HepG2 (cell line): Measurements from ENCODE around the gene CHCHD3. TPM values are rescaled to one million over a fixed set of nuclear protein-coding genes. Genes with fewer than 3 reads are reported as not detected.

Source experiments
- ATAC-seq: fragments of 200-7000 bp; cut with Tn5 transposase; 3 replicates; pipeline ENCODE4 v1.9.1; 2020; ENCODE audit warnings: mild to moderate bottlenecking, moderate library complexity
- BruUV-seq: library from RNA; stranded (reverse); fragments of 400-500 nt; replicated peaks from 2 replicates; lab custom pipeline; 2021; lab: Mats Ljungman, UMichigan
- CTCF ChIA-PET: fragments of 300-600 bp; formaldehyde crosslinking; extraction: SDS; loops from one replicate; lab custom pipeline; 2021; ENCODE audit warnings: low total read pairs, inconsistent platforms, low intra/inter-chr PET ratio; lab: Yijun Ruan, JAX
- POLR2A ChIA-PET: fragments of 350-600 bp; sonication (Branson Sonifier 250); formaldehyde crosslinking; loops from one replicate; lab custom pipeline; 2020; ENCODE audit warnings: antibody characterized with exemption, inconsistent platforms; lab: Yijun Ruan, JAX
- DNase-seq: peaks from one replicate; pipeline ENCODE4 v3.0.0-alpha.2; 2015; ENCODE audit warnings: low spot score
- FAIRE-seq: peaks from 3 replicates; lab custom pipeline; 2011; peaks lifted over from hg19 to GRCh38; lab: Jason Lieb, UNC
- H2AFZ ChIP-seq: one replicate; pipeline ENCODE4 v1.6.1; 2011; ENCODE audit warnings: low read length, inconsistent platforms
- H3K27ac ChIP-seq: fragments of 300-600 bp; 3 replicates; pipeline ENCODE4 v1.8.0; 2011; ENCODE audit warnings: mixed run types, mild to moderate bottlenecking, mixed read lengths, low read length, inconsistent platforms; ENCODE audit not compliant: insufficient read depth; ENCODE audit errors: extremely low read length
- H3K27me3 ChIP-seq, 2 experiments: fragments of 200-600 bp in 1 of 2; 2 replicates in 1 of 2; 3 replicates in 1 of 2; pipeline versions ENCODE4 v1.6.0 to v1.8.0; 2011; ENCODE audit warnings: low read length in 2 of 2, mild to moderate bottlenecking in 2 of 2, moderate library complexity in 2 of 2, inconsistent platforms in 1 of 2; ENCODE audit not compliant: insufficient read depth in 2 of 2, control insufficient read depth in 1 of 2
- H3K36me3 ChIP-seq, 2 experiments: fragments of 200-600 bp in 1 of 2; replicated peaks in 1 of 2; 2 replicates in 1 of 2; 3 replicates in 1 of 2; pipeline versions ENCODE4 v1.5.1 to v1.8.0; 2011; ENCODE audit warnings: low read length in 2 of 2, inconsistent platforms in 1 of 2; ENCODE audit not compliant: insufficient read depth in 2 of 2, control insufficient read depth in 1 of 2
- H3K4me1 ChIP-seq: 2 replicates; pipeline ENCODE4 v1.5.1; 2012; ENCODE audit warnings: low read length, inconsistent platforms; ENCODE audit not compliant: insufficient read depth
- H3K4me2 ChIP-seq: 2 replicates; pipeline ENCODE4 v1.6.0; 2011; ENCODE audit warnings: low read depth, low read length, inconsistent platforms
- H3K4me3 ChIP-seq, 3 experiments: fragments of 200-600 bp in 1 of 3; sonication (generic), shearing (Covaris generic) in 1 of 3; replicated peaks in 1 of 3; 2 replicates each; pipeline ENCODE4 v1.5.1; 2011 to 2016; ENCODE audit warnings: low read length in 3 of 3, inconsistent platforms in 2 of 3, low read depth in 2 of 3, mild to moderate bottlenecking in 2 of 3, control low read depth in 1 of 3, mixed read lengths in 1 of 3; ENCODE audit not compliant: insufficient read depth in 1 of 3
- H3K79me2 ChIP-seq: one replicate; pipeline ENCODE4 v1.6.1; 2011; ENCODE audit warnings: low read length, inconsistent platforms; ENCODE audit not compliant: insufficient read depth
- H3K9ac ChIP-seq: 2 replicates; pipeline ENCODE4 v1.6.0; 2011; ENCODE audit warnings: mild to moderate bottlenecking, low read depth, low read length, inconsistent platforms; ENCODE audit not compliant: insufficient read depth
- H3K9me3 ChIP-seq: 2 replicates; pipeline ENCODE4 v1.5.1; 2012; ENCODE audit warnings: mild to moderate bottlenecking, low read length
- H4K20me1 ChIP-seq: 2 replicates; pipeline ENCODE4 v1.6.0; 2011; ENCODE audit warnings: inconsistent platforms, mild to moderate bottlenecking, low read length, moderate library complexity; ENCODE audit not compliant: insufficient read depth
- ARID4A ChIP-seq: sonication (generic); formaldehyde crosslinking; IDR thresholded peaks from 2 replicates; pipeline ENCODE4 v1.5.0; 2020; ENCODE audit warnings: mild to moderate bottlenecking, missing genetic modification reagents, borderline replicate concordance
- EZH2 ChIP-seq: conservative IDR thresholded peaks from 2 replicates; pipeline ENCODE4 v1.6.1; 2012; ENCODE audit warnings: mild to moderate bottlenecking, low read depth, low read length, moderate library complexity
- MIER3 ChIP-seq: IDR thresholded peaks from 2 replicates; pipeline ENCODE4 v1.6.1; 2016; ENCODE audit warnings: missing compliant biosample characterization, borderline replicate concordance
- ZNF282 ChIP-seq: fragments of 450-650 bp; IDR thresholded peaks from 2 replicates; pipeline ENCODE4 v1.6.1; 2018; ENCODE audit not compliant: partially characterized antibody
- ZNF850 ChIP-seq: sonication (generic); formaldehyde crosslinking; conservative IDR thresholded peaks from 2 replicates; pipeline ENCODE4 v1.9.0; 2021; ENCODE audit warnings: mild to moderate bottlenecking, missing genetic modification reagents
- WGBS: methylation state at CpG from one replicate; pipeline ENCODE4 v1.1.6; 2017; ENCODE audit warnings: low lambda C conversion rate; 5-methylcytosine and 5-hydroxymethylcytosine counted together
- in situ Hi-C: cut with HindIII; loops from 2 replicates; pipeline ENCODE4 v1.10.0; 2017; ENCODE audit warnings: low pct_unique_long_range_greater_than_20kb; ENCODE audit not compliant: extremely low pct_ligation_motif_present
- intact Hi-C: fragments of 100-400 bp; cut with micrococcal nuclease; formaldehyde crosslinking; loops from one replicate; pipeline ENCODE4 v1.10.0; 2022; ENCODE audit not compliant: unreplicated experiment
- polyA plus RNA-seq, 8 experiments: library from polyadenylated mRNA; depleted of rRNA in 3 of 8; stranded (reverse) in 7 of 8; unstranded in 1 of 8; fragments of >200 nt; fragmentation: Illumina TruSeq in 4 of 8; extraction: Trizol in 4 of 8; gene quantifications; 2 replicates each; pipeline versions ENCODE4 v1.2.1 to v1.2.3, GENCODE V29; 2011 to 2016; ENCODE audit warnings: low read depth in 4 of 8, missing spikeins in 1 of 8, mixed read lengths in 1 of 8; ENCODE audit not compliant: insufficient read depth in 1 of 8
- total RNA-seq, 5 experiments: library from RNA; depleted of rRNA; stranded (reverse); fragments of >200 nt; fragmentation: Illumina TruSeq; extraction: Trizol; gene quantifications; 2 replicates each; pipeline ENCODE4 v1.2.3, GENCODE V29; 2016; ENCODE audit warnings: low read depth in 1 of 5

Gene CHCHD3
- total and polyA plus RNA-seq, 2 of the 13 experiments (the other 11 are each of a cell fraction or from before 2014, with no cell fraction given): 32.7 to 86.8 TPM

DNA sequence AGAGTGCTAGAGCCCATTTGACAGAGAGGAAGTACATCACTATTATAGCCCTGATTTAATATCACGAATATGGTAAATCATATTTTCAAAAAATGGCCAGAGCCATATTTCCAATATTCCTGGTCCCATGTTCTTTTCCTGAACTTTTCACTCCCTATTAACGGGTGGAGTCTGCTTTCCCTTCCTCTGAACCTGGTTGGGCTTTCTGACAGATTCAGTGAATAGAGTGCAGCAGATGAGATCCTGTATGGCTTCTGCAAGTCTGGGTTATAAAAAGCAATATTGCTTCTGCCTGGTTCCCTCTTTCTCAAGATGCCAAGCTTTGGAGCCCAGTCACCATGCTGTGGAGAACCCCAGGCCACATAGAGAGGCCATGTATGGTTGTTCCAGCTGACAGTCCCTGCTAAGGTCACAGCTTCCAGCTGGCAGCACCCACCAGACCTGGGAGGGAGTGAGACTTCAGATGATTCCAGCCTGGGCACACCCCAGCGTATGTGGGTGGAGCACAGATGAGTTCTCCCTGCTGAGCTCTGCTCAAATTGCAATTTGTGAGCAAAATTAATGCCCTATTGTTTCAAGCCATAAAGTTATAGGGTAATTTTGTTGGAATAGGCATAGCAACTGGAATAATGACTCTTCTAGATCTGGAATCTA lies 17.9 kb upstream of the CHCHD3 start:
- Histone ChIP-seq H3K27me3 (peaks cover 0 to 25% of the 10 kb centered on the region in 2 experiments; a peak in 1 of 5 replicates), H3K4me2 (no peak overlapping the region), H3K79me2 (no peaks in the 10 kb centered on the region), H3K4me1 (no peaks in the 10 kb centered on the region), H4K20me1 (no peaks in the 10 kb centered on the region), H3K36me3 (no peaks in the 10 kb centered on the region), H3K27ac (no peak overlapping the region), H2AFZ (no peak overlapping the region), H3K9me3 (no peaks in the 10 kb centered on the region), H3K9ac (no peak overlapping the region), H3K4me3 (no peak overlapping the region)
- in situ Hi-C loops: no loop called here
- ATAC-seq (no peak), FAIRE-seq (no peak), DNase-seq (no peak)
- intact Hi-C loops: no loop called here
- WGBS: 10% methylated on average over 3 of the region's 3 CpGs
- CTCF ChIA-PET: no interaction called here
- POLR2A ChIA-PET: no interaction called here
- no TSS peak for BruUV-seq
- no peak for TF ChIP-seq MIER3 (CRISPR knock-in tag)

GRCh38 chr7:133095119-133095671 lies 13.3 kb upstream of the CHCHD3 start:
- in situ Hi-C loops (no loop called here), intact Hi-C loops (no loop called here)
- Histone ChIP-seq H2AFZ (no peak overlapping the region), H3K36me3 (no peaks in the 10 kb centered on the region), H3K4me2 (no peak overlapping the region), H4K20me1 (no peaks in the 10 kb centered on the region), H3K4me1 (no peaks in the 10 kb centered on the region), H3K9ac (no peak overlapping the region), H3K79me2 (no peaks in the 10 kb centered on the region), H3K27me3 (peaks cover 1 to 26% of the 10 kb centered on the region in 2 experiments; a peak in 1 of 5 replicates), H3K9me3 (no peaks in the 10 kb centered on the region), H3K27ac (no peak overlapping the region), H3K4me3 (no peak overlapping the region)
- ATAC-seq (no peak), FAIRE-seq (no peak), DNase-seq (no peak)
- ChIA-PET POLR2A (no interaction called here), CTCF (no interaction called here)
- WGBS: 33% methylated on average over 6 of the region's 7 CpGs
- no TSS peak for BruUV-seq
- TF ChIP-seq ZNF850 (CRISPR knock-in tag) (no peak), ARID4A (CRISPR knock-in tag) (no peak), EZH2 (no peak), ZNF282 (no peak)
